ENCODE results near the gene PTHLH.

PTHLH gene

DNA sequence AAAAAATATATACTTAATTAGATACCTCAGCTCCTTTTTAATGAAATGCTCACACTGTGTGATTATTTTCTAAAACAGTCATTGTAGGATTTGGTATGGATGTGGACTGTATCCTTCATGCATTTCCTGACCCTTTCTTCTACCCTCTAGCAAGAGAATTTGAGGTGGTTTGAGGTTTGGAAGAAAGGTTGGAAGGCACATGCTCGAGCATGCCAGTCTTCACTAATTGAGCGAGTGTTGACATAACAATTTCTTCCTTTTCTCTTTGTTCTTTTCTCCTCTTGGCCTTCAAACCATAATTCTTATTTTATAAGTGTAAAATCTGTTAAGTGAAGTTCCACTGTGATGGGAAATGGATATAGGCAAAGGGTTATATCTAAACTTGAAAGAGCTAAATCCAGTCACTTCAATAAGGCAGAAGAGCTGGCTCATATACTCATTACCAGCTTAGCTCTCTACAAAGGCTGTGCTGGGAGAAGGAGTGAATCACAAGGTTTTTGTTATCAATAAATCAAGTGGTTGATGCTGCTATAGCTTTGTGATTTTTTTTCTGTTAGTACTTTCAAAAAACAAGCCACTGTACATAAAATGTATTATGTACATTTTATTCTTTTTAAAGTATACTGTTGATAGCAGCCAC lies 16.2 kb upstream of the PTHLH start:
- DNase-seq (ENCODE audit: low spot score) = no peak
- no peak overlapping the region for H3K27ac ChIP-seq
- TF ChIP-seq, protein P1, sequence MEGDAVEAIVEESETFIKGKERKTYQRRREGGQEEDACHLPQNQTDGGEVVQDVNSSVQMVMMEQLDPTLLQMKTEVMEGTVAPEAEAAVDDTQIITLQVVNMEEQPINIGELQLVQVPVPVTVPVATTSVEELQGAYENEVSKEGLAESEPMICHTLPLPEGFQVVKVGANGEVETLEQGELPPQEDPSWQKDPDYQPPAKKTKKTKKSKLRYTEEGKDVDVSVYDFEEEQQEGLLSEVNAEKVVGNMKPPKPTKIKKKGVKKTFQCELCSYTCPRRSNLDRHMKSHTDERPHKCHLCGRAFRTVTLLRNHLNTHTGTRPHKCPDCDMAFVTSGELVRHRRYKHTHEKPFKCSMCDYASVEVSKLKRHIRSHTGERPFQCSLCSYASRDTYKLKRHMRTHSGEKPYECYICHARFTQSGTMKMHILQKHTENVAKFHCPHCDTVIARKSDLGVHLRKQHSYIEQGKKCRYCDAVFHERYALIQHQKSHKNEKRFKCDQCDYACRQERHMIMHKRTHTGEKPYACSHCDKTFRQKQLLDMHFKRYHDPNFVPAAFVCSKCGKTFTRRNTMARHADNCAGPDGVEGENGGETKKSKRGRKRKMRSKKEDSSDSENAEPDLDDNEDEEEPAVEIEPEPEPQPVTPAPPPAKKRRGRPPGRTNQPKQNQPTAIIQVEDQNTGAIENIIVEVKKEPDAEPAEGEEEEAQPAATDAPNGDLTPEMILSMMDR (IDR thresholded peaks at IDR 0.05) = no peak
- no peak overlapping the region for H3K4me3 ChIP-seq

DNA sequence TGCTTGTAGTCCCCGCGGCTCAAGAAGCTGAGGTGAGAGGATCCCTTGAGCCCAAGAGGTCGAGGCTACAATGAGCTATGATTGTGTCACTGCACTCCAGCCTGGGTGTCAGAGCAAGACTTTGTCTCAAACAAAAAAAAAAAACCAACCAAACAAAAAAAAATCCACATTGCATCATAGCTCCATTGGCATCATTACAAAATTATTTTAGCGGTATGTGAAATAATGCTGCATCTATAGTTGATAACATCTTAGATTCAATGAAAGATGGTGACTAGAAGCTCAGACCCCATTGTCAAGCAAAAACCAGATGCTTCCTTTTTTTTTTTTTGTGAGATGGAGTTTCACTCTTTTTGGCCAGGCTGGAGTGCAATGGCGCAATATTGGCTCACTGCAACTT lies 14.8 kb upstream of the PTHLH start:
- Histone ChIP-seq H3K27ac (no peak overlapping the region), H3K4me3 (no peak overlapping the region)
- TF ChIP-seq, protein P1 (IDR thresholded peaks at IDR 0.05) = no peak
- DNase-seq (ENCODE audit: low spot score) = no peak

DNA sequence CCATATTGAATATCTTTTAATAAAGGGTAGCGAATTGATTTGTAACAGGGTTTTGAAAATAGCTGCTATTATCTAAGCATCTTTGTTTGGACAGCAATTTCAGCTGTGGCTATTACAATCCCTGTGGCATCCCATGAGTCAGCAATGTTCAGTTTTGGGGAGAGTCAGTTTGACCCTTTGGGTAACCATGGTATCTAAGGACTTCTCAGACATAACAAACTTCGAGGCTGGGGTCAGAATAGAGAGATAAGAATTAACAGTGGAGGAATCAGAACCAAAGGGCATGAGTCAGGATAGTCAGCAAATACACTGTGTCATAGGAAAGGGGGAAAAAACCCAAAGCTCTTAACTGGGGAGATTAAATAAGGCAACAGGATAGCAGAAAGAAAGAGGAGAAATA lies 11.7 kb upstream of the PTHLH start:
- no peak overlapping the region for H3K27ac ChIP-seq
- TF ChIP-seq, protein P1 (IDR thresholded peaks at IDR 0.05) = no peak

DNA sequence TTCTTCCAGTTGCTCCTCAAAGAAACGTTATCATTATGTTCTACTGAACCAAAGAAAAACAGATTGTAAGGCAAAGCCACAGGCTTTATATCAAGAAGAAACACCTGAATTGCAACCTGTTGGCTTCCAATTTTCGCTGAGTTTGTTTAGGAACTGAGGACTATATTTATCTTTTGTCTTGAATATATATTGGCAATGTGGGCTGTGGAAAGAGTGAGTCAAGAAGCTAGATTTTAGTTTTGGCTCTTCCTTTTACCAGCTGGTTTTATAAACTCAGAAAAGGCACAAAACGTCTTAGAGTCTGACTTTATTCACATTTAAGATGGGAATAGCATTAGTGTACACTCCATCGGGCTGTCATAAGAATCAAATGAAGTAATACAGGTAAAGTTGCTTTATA lies 10.4 kb upstream of the PTHLH start:
- TF ChIP-seq, protein P1 (IDR thresholded peaks at IDR 0.05) = no peak
- DNase-seq (ENCODE audit: low spot score) = no peak
- Histone ChIP-seq H3K4me3 (no peak overlapping the region), H3K27ac (no peak overlapping the region)

More for the DNA sequence above, 11.7 kb upstream of the PTHLH start:
- H3K4me3 ChIP-seq = no peak overlapping the region
- DNase-seq (ENCODE audit: low spot score) = no peak

DNA sequence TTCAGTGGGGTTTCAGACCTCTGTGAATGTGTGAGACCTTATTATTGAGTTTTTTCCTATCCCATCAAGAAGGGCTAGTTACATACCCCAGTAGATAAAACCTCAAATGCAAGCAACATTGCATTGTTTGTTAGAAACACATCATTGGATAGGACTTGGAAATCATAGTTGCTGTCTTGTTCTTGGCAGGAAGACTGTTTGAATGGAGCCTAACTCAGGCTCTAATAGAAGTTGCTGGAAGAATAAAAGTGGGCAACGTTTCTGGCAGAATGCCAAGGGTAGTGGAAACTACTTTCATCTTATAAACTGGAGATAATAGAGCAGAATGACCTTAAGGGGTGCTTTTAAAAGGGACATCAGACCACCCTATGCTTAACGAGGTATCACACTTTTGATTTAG lies 9.9 kb upstream of the PTHLH start:
- TF ChIP-seq, protein P1 (IDR thresholded peaks at IDR 0.05) = no peak
- no peak for DNase-seq (ENCODE audit: low spot score)
- H3K27ac ChIP-seq = no peak overlapping the region
- no peak overlapping the region for H3K4me3 ChIP-seq

DNA sequence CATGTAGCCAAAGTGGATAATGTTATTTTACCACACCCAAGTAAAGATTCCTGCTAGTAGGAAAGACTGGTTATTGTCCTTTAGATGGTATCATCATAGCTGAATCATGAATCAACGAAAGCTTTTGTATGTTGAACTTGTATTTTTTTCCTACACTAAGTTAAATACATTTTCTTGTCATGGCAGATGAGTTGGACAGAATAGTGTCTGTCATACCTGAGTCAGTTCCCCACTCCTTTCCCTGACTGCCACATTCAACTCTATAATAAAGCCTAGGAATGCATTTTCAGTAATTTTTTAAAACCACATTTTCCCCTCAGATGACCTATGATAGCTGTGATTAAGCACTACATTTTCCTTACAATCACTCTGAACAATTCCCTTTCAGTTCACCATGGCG lies 9.3 kb upstream of the PTHLH start:
- TF ChIP-seq, protein P1 (IDR thresholded peaks at IDR 0.05) = no peak

DNA sequence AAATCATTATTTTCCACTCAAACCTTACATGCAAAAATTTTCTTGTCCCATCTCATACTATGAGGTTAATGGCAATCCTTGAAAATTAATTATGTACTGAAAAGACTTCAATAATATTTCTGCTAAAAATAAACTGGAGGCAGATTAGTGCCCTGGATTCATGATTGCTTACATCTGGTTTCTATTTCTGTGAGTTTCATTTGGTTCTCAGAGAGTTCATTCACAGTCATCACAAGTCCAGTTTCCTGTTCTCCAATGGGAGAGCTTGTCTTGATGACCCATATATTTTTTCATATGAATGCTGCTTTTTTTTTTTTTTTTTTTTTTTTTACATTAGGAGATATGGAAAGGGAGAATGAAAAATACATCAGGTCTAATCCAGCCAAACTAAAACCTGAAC lies 6.6 kb upstream of the PTHLH start:
- no peak for DNase-seq (ENCODE audit: low spot score)
- TF ChIP-seq, protein P1 (IDR thresholded peaks at IDR 0.05) = no peak
- H3K4me3 ChIP-seq = no peak overlapping the region
- H3K27ac ChIP-seq = no peak overlapping the region

More for the DNA sequence above, 9.3 kb upstream of the PTHLH start:
- no peak for DNase-seq (ENCODE audit: low spot score)
- no peak overlapping the region for H3K27ac ChIP-seq
- H3K4me3 ChIP-seq = no peak overlapping the region

All from coronary artery (tissue), 2 donors.